Mesenchymal stem cell (in vitro differentiated cells and primary cell): Measurements from ENCODE around the gene PEDS1.

Experiments used
- DNase-seq: peaks from one replicate; pipeline ENCODE4 v3.0.0-alpha.2; 2013
- H2AFZ ChIP-seq: one replicate; pipeline ENCODE4 v1.6.1; 2013; ENCODE audit warnings: low read depth, mild to moderate bottlenecking, control low read depth, inconsistent platforms, low read length, moderate library complexity
- H2AK5ac ChIP-seq: 2 replicates; pipeline ENCODE4 v1.6.1; 2013; ENCODE audit warnings: low read length, moderate library complexity, mild to moderate bottlenecking, inconsistent platforms; ENCODE audit not compliant: severe bottlenecking
- H2BK120ac ChIP-seq: one replicate; pipeline ENCODE4 v1.6.1; 2013; ENCODE audit warnings: low read depth, mild to moderate bottlenecking, inconsistent platforms, low read length, moderate library complexity
- H2BK12ac ChIP-seq, 2 experiments: one replicate each; pipeline ENCODE4 v1.6.1; 2013; ENCODE audit warnings: inconsistent platforms in 2 of 2, low read length in 2 of 2, mild to moderate bottlenecking in 2 of 2, moderate library complexity in 2 of 2, control low read depth in 1 of 2
- H2BK15ac ChIP-seq: one replicate; pipeline ENCODE4 v1.6.1; 2013; ENCODE audit warnings: mild to moderate bottlenecking, low read depth, inconsistent platforms; ENCODE audit not compliant: poor library complexity, severe bottlenecking
- H2BK5ac ChIP-seq: 2 replicates; pipeline ENCODE4 v1.6.1; 2013; ENCODE audit warnings: low read depth, mild to moderate bottlenecking, low read length, control low read depth, inconsistent platforms; ENCODE audit not compliant: poor library complexity, severe bottlenecking
- H3K14ac ChIP-seq, 2 experiments: one replicate each; pipeline ENCODE4 v1.6.1; 2013; ENCODE audit warnings: inconsistent platforms in 2 of 2, low read length in 2 of 2, control low read depth in 1 of 2, mild to moderate bottlenecking in 1 of 2, moderate library complexity in 1 of 2
- H3K18ac ChIP-seq, 2 experiments: one replicate each; pipeline ENCODE4 v1.6.1; 2013; ENCODE audit warnings: inconsistent platforms in 2 of 2, low read length in 2 of 2, control low read depth in 1 of 2, low read depth in 1 of 2, mild to moderate bottlenecking in 1 of 2
- H3K23ac ChIP-seq, 2 experiments: one replicate each; pipeline ENCODE4 v1.6.1; 2013; ENCODE audit warnings: inconsistent platforms in 2 of 2, low read length in 2 of 2, mild to moderate bottlenecking in 2 of 2, moderate library complexity in 2 of 2, control low read depth in 1 of 2
- H3K27ac ChIP-seq: 2 replicates; pipeline ENCODE4 v1.5.1; 2013; ENCODE audit warnings: mild to moderate bottlenecking, moderate library complexity, low read length, control low read depth, inconsistent platforms; ENCODE audit not compliant: poor library complexity, severe bottlenecking
- H3K27me3 ChIP-seq, 2 experiments: 2 replicates each; pipeline versions ENCODE4 v1.6.1 to v1.7.0; 2013; ENCODE audit warnings: low read length in 2 of 2, mild to moderate bottlenecking in 2 of 2, moderate library complexity in 2 of 2, control low read depth in 1 of 2, inconsistent platforms in 1 of 2; ENCODE audit not compliant: control insufficient read depth in 1 of 2, insufficient read depth in 1 of 2
- H3K36me3 ChIP-seq, 2 experiments: 2 replicates each; pipeline versions ENCODE4 v1.6.1 to v1.7.0; 2013; ENCODE audit warnings: low read length in 2 of 2, control low read depth in 1 of 2, inconsistent platforms in 1 of 2, low read depth in 1 of 2, mild to moderate bottlenecking in 1 of 2; ENCODE audit not compliant: insufficient read depth in 2 of 2, control insufficient read depth in 1 of 2
- H3K4ac ChIP-seq, 2 experiments: one replicate each; pipeline ENCODE4 v1.6.1; 2013; ENCODE audit warnings: inconsistent platforms in 2 of 2, low read length in 2 of 2, mild to moderate bottlenecking in 2 of 2, moderate library complexity in 2 of 2, control low read depth in 1 of 2, low read depth in 1 of 2
- H3K4me1 ChIP-seq: 2 replicates; pipeline ENCODE4 v1.6.1; 2013; ENCODE audit warnings: low read depth, low read length, control low read depth; ENCODE audit not compliant: control insufficient read depth, insufficient read depth
- H3K4me2 ChIP-seq: 2 replicates; pipeline ENCODE4 v1.6.1; 2013; ENCODE audit warnings: low read length, mild to moderate bottlenecking, inconsistent platforms; ENCODE audit not compliant: poor library complexity, severe bottlenecking
- H3K4me3 ChIP-seq, 2 experiments: 2 replicates each; pipeline versions ENCODE4 v1.5.1 to v1.7.0; 2013; ENCODE audit warnings: low read length in 2 of 2, mild to moderate bottlenecking in 2 of 2, control low read depth in 1 of 2, low read depth in 1 of 2; ENCODE audit not compliant: insufficient read depth in 1 of 2
- H3K79me1 ChIP-seq: replicated peaks from 2 replicates; pipeline ENCODE4 v1.6.1; 2013; ENCODE audit warnings: mild to moderate bottlenecking, control low read depth, low read length, inconsistent platforms; ENCODE audit not compliant: poor library complexity, severe bottlenecking
- H3K9ac ChIP-seq: 2 replicates; pipeline ENCODE4 v1.7.0; 2013; ENCODE audit warnings: mild to moderate bottlenecking, low read length, moderate library complexity
- H3K9me3 ChIP-seq: 2 replicates; pipeline ENCODE4 v1.7.0; 2013; ENCODE audit warnings: mild to moderate bottlenecking, low read length; ENCODE audit not compliant: control insufficient read depth
- H4K8ac ChIP-seq: one replicate; pipeline ENCODE4 v1.6.1; 2013; ENCODE audit warnings: inconsistent platforms, mild to moderate bottlenecking, low read length, moderate library complexity
- H4K91ac ChIP-seq: one replicate; pipeline ENCODE4 v1.6.1; 2013; ENCODE audit warnings: mild to moderate bottlenecking, low read length, inconsistent platforms
- WGBS: methylation state at CpG from one replicate; pipeline ENCODE4 v1.1.7; 2013; ENCODE audit warnings: mixed read lengths; 5-methylcytosine and 5-hydroxymethylcytosine counted together

The PEDS1 gene

GRCh38 chr20:50192364-50193198 is 39.1 kb upstream of the PEDS1 start:
- H3K36me3 ChIP-seq, result peaks cover 17 to 34% of the 10 kb centered on the region in 2 experiments
- peak overlapping the region in 1 of 2 experiments; percentile 51 for H3K4ac ChIP-seq
- no peak overlapping the region for H2BK12ac ChIP-seq
- peak; percentile 92 for DNase-seq
- peak overlapping the region; percentile 7 for H2BK120ac ChIP-seq
- peak overlapping the region; percentile 93 for H3K4me2 ChIP-seq
- H2BK5ac ChIP-seq, result peak overlapping the region; percentile 69
- no peak overlapping the region for H2AFZ ChIP-seq
- H3K79me1 ChIP-seq, result peaks cover 10% of the 10 kb centered on the region
- H3K18ac ChIP-seq, result peak overlapping the region; percentile 3 to 85
- no peaks in the 10 kb centered on the region for H3K9me3 ChIP-seq
- peak overlapping the region in 1 of 2 experiments; percentile 61 for H3K14ac ChIP-seq
- H3K23ac ChIP-seq, result peak overlapping the region in 1 of 2 experiments; percentile 65
- WGBS, result 2% methylated on average over 19 of the region's 25 CpGs
- no peak overlapping the region for H2AK5ac ChIP-seq
- peak overlapping the region; percentile 66 for H3K27ac ChIP-seq
- H3K4me1 ChIP-seq, result peaks cover 33% of the 10 kb centered on the region
- H2BK15ac ChIP-seq, result no peak overlapping the region
- peak overlapping the region; percentile 70 for H4K8ac ChIP-seq
- no peak overlapping the region for H4K91ac ChIP-seq
- peak overlapping the region; percentile 81 to 99 for H3K4me3 ChIP-seq
- H3K9ac ChIP-seq, result peak overlapping the region; percentile 99
- H3K27me3 ChIP-seq, result no peaks in the 10 kb centered on the region

DNA sequence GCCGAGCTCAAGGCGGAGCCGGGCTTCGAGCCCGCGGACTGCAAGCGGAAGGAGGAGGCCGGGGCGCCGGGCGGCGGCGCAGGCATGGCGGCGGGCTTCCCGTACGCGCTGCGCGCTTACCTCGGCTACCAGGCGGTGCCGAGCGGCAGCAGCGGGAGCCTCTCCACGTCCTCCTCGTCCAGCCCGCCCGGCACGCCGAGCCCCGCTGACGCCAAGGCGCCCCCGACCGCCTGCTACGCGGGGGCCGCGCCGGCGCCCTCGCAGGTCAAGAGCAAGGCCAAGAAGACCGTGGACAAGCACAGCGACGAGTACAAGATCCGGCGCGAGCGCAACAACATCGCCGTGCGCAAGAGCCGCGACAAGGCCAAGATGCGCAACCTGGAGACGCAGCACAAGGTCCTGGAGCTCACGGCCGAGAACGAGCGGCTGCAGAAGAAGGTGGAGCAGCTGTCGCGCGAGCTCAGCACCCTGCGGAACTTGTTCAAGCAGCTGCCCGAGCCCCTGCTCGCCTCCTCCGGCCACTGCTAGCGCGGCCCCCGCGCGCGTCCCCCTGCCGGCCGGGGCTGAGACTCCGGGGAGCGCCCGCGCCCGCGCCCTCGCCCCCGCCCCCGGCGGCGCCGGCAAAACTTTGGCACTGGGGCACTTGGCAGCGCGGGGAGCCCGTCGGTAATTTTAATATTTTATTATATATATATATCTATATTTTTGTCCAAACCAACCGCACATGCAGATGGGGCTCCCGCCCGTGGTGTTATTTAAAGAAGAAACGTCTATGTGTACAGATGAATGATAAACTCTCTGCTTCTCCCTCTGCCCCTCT is 38.2 kb upstream of the PEDS1 start:
- Histone ChIP-seq H2AFZ (no peak overlapping the region), H3K4me2 (peak overlapping the region; percentile 66), H3K4me3 (peak overlapping the region; percentile 81 to 99), H3K27me3 (no peaks in the 10 kb centered on the region), H3K14ac (peak overlapping the region; percentile 19 to 78), H3K4ac (peak overlapping the region; percentile 32 to 86), H2AK5ac (no peak overlapping the region), H3K9me3 (no peaks in the 10 kb centered on the region), H4K8ac (peak overlapping the region; percentile 79), H3K4me1 (peaks cover 40% of the 10 kb centered on the region), H3K9ac (peak overlapping the region; percentile 99), H3K27ac (peak overlapping the region; percentile 81), H3K18ac (peak overlapping the region; percentile 97 to 98), H4K91ac (peak overlapping the region; percentile 89), H2BK15ac (peak overlapping the region; percentile 54), H2BK5ac (peak overlapping the region; percentile 54), H2BK12ac (peak overlapping the region in 1 of 2 experiments; percentile 45), H3K36me3 (peaks cover 17 to 34% of the 10 kb centered on the region in 2 experiments), H3K23ac (peak overlapping the region in 1 of 2 experiments; percentile 90), H3K79me1 (peaks cover 10% of the 10 kb centered on the region), H2BK120ac (peak overlapping the region; percentile 78)
- peak; percentile 54 for DNase-seq
- WGBS, result under 1% methylated on average over 68 of the region's 96 CpGs

DNA sequence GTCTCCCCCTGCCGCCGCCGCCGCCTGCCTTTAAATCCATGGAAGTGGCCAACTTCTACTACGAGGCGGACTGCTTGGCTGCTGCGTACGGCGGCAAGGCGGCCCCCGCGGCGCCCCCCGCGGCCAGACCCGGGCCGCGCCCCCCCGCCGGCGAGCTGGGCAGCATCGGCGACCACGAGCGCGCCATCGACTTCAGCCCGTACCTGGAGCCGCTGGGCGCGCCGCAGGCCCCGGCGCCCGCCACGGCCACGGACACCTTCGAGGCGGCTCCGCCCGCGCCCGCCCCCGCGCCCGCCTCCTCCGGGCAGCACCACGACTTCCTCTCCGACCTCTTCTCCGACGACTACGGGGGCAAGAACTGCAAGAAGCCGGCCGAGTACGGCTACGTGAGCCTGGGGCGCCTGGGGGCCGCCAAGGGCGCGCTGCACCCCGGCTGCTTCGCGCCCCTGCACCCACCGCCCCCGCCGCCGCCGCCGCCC is 37.6 kb upstream of the PEDS1 start:
- Histone ChIP-seq H3K23ac (peak overlapping the region in 1 of 2 experiments; percentile 49), H2AK5ac (no peak overlapping the region), H2AFZ (no peak overlapping the region), H2BK15ac (peak overlapping the region; percentile 93), H3K9me3 (no peaks in the 10 kb centered on the region), H3K27me3 (no peaks in the 10 kb centered on the region), H2BK5ac (no peak overlapping the region), H3K27ac (no peak overlapping the region), H3K79me1 (peaks cover 8% of the 10 kb centered on the region), H4K91ac (peak overlapping the region; percentile 57), H3K14ac (no peak overlapping the region), H3K9ac (peak overlapping the region; percentile 99), H2BK120ac (peak overlapping the region; percentile 96), H2BK12ac (peak overlapping the region in 1 of 2 experiments; percentile 34), H4K8ac (peak overlapping the region; percentile 9), H3K4me2 (peak overlapping the region; percentile 82), H3K36me3 (peaks cover 17 to 34% of the 10 kb centered on the region in 2 experiments), H3K4me1 (peaks cover 39% of the 10 kb centered on the region), H3K18ac (peak overlapping the region; percentile 97 to 98), H3K4ac (peak overlapping the region; percentile 33 to 71), H3K4me3 (peak overlapping the region; percentile 81 to 99)
- DNase-seq, result no peak
- WGBS, result under 1% methylated on average over 37 of the region's 69 CpGs
